Measurements from ENCODE around the gene FOXL2NB.

FOXL2NB gene

GRCh38 chr3:138933068-138933668, 13.8 kb upstream of the FOXL2NB start:
- no peak for DNase-seq

DNA sequence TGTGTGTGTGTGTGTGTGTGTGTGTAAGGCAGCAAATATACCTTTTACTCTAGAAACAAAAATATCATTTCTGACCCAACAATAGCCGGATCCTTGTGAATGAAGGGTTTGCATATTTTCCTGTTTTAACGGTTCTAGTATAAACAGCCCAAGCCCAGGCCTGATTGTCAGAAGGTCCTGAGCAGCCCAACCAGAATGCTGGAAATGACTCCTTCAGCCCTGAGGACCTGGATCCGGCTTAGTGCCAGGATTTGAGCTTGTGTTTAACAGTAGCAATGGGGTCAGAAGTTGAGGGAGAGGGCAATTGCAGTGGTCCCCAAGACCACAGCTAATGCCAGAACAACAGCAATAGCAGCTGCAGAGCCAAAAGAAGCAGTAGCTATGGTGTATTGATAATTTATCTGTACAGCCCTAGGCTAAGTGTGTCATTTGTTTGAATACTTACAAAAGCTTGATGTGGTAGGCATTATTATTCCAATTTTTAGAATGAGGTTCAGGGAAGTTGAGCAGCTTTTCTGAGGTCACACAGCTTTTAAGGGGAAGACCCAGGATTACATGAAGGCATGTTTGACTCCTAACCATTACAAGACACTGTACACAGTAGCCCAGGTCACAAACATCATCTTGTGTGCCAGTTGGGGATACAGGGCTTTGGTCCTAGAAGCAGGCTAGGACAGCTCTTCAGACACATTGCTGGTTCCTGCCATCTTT, 12.9 kb upstream of the FOXL2NB start:
- no peak for DNase-seq

GRCh38 chr3:138935505-138935862, 11.5 kb upstream of the FOXL2NB start:
- DNase-seq: no peak

- peak; percentile 78 to 84 for DNase-seq
Observed at GRCh38 chr3:138935863-138936740, 10.9 kb upstream of the FOXL2NB start.

DNA sequence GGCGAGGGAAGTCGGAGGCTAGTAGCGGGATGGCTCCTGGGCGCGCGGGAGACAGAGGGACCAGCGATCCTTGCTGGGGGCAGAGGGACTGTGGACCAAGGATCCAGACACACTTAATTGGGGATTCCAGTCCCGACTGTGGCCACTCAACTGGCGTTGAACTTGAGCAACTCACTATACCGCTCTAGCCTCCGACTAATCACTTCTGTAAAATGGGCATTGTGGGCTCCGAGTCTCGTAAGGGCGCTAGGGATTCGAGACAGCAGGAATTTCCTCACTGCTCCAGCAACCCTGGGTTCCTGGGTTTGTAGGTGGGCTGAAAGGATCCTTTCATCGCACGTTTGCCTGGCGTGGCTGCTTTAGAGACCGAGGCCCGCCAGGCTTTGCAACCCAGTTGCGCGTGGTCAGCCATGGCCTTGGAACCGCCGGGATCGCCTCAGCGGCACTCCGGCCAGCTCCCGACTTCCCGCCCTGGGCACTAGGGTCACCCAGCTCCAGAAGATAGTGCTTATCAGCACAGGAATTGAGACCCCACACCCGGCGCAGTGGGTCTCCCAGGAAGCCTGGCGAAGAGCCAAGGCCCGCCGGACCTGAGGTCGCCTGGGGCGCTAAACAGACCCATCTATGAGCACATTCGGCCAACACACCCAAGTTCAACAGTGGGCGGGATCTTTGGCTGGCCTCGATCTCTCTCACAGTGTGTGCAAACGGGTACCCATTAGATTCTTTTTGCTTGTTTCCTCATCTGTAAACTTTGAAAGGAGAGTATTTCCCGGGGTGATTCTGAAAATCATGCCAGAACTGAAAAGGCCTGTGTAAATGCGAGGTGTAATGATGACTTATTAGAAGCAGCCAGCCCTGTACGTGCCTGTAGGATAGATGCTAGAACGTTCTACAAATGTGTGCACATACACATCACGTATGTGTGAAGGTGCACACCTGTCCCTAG, 10.0 kb upstream of the FOXL2NB start:
- no peak for DNase-seq

DNA sequence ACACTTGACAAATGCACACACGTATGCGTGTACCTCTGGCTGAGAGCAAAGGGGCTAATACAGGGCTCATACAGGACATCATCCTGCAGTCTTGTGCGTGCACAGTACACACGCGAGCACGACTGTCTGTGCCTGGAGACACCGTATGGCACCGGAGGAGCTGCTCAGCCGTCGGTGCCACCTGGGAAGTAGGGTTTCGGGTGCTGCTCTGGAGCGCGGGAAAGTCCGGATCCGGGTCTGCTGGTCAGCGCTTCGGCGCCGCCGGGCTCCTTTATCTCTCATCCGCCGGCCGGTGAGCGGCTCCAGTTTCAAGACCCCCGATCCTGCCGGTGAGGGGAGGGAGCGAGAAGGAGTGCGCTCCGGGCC, 9.3 kb upstream of the FOXL2NB start:
- no peak for DNase-seq

DNA sequence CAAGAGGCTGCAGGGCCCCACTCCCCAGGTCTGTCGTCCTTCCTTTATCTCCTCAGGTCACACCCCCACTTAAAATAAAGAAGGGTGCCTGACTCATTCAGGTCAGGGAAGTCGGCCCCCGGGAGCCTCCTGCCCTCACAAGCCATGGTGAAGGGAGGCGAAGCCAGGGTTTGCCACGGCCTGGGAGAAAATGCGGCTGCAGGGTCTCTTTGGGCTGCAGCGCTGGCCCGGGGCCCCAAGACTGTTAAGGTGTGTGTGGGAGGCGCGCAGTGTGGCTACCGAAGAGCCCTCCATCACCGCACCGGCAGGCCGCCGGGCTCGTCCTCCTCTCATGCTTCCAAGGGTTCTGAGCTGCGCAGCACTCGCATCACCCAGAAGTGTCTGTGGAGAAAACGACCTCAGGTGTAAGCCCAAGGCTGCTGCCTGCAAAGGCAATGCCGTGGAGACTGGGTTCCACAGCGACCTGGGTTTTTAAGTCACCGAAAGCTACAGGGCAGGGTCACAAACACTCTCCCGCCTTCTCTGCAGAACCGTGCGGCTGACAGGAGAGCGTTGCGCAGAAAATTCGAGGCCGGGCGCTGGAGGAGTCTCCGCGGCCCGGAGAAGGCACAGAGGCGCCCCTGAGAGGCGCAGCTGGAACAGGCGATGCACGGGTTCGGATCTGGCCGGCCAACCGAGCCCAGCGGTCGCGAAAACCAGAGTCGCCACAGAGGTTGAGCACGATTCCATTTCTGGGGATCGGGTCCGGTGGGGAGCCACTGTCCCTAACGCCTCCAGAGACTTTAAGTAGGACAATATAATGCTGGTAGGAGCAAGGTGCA, 8.8 kb upstream of the FOXL2NB start:
- peak in 1 of 2 donors; percentile 18 for DNase-seq

GRCh38 chr3:138938877-138939560, 8.0 kb upstream of the FOXL2NB start:
- no peak for DNase-seq

- DNase-seq: no peak
Observed at GRCh38 chr3:138939561-138940241, 7.3 kb upstream of the FOXL2NB start.

DNA sequence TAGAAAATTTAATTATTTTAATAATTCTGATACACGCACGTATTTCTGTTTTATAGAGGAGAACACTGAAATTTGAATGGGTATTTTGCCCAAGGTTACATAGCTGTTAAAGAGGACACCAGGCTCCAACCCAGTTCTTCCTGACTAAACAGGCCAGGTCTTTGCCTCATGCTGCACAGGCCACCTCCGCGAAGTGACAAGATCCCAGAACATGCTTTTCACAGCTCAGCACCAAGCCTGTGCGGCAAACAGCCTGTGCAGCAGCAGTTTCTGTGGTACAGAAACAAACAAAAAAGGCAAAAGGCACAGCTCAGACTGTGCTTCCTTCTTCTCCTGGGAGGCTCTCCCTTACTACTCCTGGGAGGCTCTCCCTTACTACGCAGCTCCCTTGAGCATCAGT, 6.6 kb upstream of the FOXL2NB start:
- DNase-seq: no peak

DNA sequence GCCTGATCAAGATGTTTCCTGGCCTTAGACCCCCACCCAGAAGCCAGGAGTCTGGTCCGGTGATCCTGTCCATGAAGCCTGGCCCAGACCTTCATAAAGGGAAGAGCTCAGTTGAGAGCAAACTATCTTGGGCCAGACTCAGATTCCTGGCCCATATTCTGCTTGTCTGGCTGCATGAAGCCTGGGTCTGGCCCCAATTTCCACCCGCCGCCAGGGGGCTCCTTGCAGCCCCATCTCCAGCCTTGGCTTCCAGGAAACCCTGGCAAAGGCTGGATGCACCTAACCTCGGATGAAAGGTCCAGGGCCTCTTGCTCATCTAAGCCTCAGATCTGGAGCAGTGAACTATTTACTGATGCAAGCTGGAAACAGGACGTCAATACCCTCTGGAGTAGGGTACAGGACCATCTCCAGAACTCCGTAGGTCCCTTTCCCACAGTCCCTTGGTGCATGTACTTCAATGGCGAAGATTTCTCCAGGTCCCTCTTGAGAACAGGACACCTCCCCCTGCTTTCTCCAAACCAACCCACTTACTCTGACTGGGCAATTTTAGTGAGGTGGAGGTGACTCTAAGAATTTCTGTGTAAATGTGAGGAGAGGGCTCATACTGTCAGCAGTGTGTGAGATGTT, 5.6 kb upstream of the FOXL2NB start:
- DNase-seq: peak in 1 of 2 donors; percentile 21

DNA sequence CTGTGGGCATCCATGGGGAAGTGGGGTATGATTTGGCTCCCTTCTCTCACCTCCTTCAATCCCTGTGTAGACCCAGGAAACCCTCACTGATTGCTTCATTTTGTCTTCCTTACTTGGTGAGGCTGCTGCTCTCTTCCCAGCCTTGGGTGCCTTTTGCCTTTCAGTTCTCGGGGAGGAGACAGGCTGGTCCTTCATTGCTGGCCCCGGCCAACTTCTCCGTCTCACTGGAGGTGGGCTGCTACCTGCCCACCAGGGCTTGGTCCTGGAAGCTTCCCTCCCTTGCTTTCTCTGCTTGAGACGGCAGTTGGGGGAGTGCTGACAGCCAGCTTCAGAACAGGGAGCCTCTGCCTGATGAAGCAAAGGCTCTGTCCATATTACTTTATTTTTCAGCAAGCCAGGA, 4.7 kb upstream of the FOXL2NB start:
- no peak for DNase-seq

- no peak for DNase-seq
Observed at GRCh38 chr3:138942861-138943623, 4.0 kb upstream of the FOXL2NB start.

GRCh38 chr3:138943724-138944653, 3.0 kb upstream of the FOXL2NB start:
- no peak for DNase-seq

DNA sequence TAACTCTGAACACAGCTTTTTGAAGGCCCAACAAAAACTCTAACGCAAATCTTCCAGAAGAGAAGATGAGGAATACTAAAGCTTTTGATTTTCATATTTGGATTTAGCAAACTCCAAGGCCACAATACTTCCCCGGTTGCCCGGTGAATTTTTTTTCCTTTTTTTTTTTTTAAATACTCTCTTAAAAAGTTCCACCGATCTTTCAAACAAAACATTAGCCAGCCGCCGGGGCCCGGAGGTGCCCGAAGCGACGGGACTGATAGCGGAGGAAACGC, 2.4 kb upstream of the FOXL2NB start:
- no peak for DNase-seq

- DNase-seq: peak in 1 of 2 donors; percentile 19
Observed at GRCh38 chr3:138944929-138945708, 1.9 kb upstream of the FOXL2NB start.
